Subcutaneous abdominal adipose tissue (tissue), 5 donors: ENCODE results near the gene MYLK.

Experiments used
- H3K27ac ChIP-seq: one replicate; pipeline ENCODE4 v1.7.0; 2013; ENCODE audit warnings: low read depth, mild to moderate bottlenecking, inconsistent platforms, low read length, moderate library complexity
- H3K27me3 ChIP-seq, 5 donors: one replicate each; pipeline ENCODE4 v1.7.0; 2013; ENCODE audit warnings: low read length in 5 of 5, inconsistent platforms in 1 of 5; ENCODE audit not compliant: control insufficient read depth in 5 of 5, insufficient read depth in 4 of 5
- H3K36me3 ChIP-seq, 5 donors: one replicate each; pipeline ENCODE4 v1.7.0; 2013; ENCODE audit warnings: low read length in 5 of 5; ENCODE audit not compliant: control insufficient read depth in 5 of 5, insufficient read depth in 5 of 5
- H3K4me1 ChIP-seq, 5 donors: one replicate each; pipeline ENCODE4 v1.7.0; 2013; ENCODE audit warnings: low read length in 5 of 5, mild to moderate bottlenecking in 3 of 5, moderate library complexity in 1 of 5; ENCODE audit not compliant: control insufficient read depth in 5 of 5, insufficient read depth in 5 of 5
- H3K4me3 ChIP-seq, 5 donors: one replicate each; pipeline ENCODE4 v1.7.0; 2013; ENCODE audit warnings: low read length in 5 of 5, low read depth in 1 of 5
- H3K9ac ChIP-seq, 5 donors: one replicate each; pipeline ENCODE4 v1.7.0; 2013; ENCODE audit warnings: low read length in 5 of 5, mild to moderate bottlenecking in 4 of 5, moderate library complexity in 3 of 5
- H3K9me3 ChIP-seq, 5 donors: one replicate each; pipeline ENCODE4 v1.7.0; 2013; ENCODE audit warnings: low read length in 5 of 5; ENCODE audit not compliant: control insufficient read depth in 5 of 5
- donor health status: healthy.
- donor health status: healthy.
- donor health status: healthy.
- donor health status: healthy.
- donor health status: healthy.

MYLK gene

DNA sequence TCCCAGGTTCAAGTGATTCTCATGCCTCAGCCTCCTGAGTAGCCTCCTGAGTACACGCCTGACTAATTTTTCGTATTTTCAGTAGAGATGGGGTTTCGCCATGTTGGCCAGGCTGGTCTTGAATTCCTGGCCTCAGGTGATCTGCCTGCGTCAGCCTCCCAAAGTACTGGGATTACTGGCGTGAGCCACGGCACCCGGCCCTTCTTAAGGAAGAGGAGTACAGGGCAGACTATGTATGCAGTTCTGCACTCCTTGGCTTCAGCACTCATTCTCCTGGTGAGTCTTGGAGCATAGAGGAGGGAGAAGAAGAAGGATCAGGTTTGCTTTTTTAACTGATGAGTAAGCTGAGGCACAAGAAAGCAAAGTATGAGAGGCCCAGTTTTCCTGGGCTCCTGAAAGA is 199.5 kb downstream of the MYLK start:
- Histone ChIP-seq H3K4me1 (peaks cover 5 to 43% (median 35%) of the 10 kb centered on the region in 5 donors), H3K36me3 (peaks cover 5 to 39% (median 29%) of the 10 kb centered on the region in 5 donors), H3K27ac (no peak overlapping the region)

DNA sequence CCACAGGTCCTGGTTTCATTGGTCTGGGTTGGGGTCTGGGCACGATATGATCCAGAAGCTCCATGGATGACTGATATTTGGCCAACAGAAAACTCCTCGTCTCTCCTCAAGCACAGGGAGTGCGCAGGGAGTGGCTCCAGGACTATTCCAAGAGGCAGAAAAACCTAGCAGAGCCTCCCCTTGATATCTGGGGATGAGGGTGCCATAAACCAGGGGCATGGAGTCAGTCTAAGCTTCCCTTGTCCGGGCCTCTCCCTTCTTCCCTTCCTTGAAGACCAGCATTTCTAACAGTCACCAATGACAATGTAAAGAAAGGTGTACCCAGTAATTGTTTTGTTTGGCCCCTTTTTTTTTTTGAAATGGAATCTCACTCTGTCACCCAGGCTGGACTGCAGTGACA is 199.9 kb downstream of the MYLK start:
- Histone ChIP-seq H3K4me1 (peaks cover 2 to 39% (median 30%) of the 10 kb centered on the region in 5 donors), H3K9me3 (no peaks in the 10 kb centered on the region), H3K27ac (no peak overlapping the region), H3K4me3 (no peak overlapping the region), H3K36me3 (peaks cover 5 to 41% (median 29%) of the 10 kb centered on the region in 5 donors), H3K9ac (no peak overlapping the region), H3K27me3 (no peaks in the 10 kb centered on the region)

More for the DNA sequence above, 199.5 kb downstream of the MYLK start:
- H3K27me3 ChIP-seq, result no peaks in the 10 kb centered on the region
- H3K9ac ChIP-seq, result no peak overlapping the region
- no peaks in the 10 kb centered on the region for H3K9me3 ChIP-seq
- no peak overlapping the region for H3K4me3 ChIP-seq

DNA sequence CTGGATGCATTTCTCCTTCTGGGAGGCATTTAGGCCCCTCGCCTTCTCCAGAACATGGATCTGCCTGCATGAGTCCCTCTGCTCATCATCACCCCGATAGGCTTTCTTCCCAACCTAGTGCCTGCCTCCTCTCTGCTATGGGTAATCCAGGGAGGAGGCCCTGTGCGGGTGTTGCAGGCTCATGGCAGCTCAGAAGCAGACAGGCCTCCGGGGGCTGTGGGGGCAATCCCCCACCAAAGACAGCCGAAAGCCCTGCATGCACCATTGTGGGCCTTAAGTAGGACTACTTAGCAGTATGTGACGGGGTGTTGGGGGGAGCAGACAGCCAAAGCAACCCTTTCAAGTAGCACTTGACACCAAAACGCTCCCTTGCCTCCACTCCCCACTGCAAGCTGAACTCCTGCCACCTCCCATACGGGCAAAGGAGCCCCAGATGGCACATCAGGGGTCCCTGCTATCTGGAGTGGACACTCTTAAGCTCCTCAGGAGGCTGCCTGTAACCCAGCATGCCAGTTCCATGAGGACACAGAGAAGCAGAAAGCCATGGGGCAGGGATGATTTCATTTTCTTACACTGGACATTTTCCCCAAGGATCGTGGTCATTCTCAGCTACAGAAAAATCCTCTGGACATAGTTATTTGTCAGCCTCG is 200.5 kb downstream of the MYLK start:
- Histone ChIP-seq H3K4me1 (peaks cover 2 to 33% (median 25%) of the 10 kb centered on the region in 5 donors), H3K9me3 (no peaks in the 10 kb centered on the region), H3K27ac (no peak overlapping the region), H3K4me3 (no peak overlapping the region), H3K36me3 (peaks cover 5 to 41% (median 29%) of the 10 kb centered on the region in 5 donors), H3K27me3 (no peaks in the 10 kb centered on the region), H3K9ac (no peak overlapping the region)

DNA sequence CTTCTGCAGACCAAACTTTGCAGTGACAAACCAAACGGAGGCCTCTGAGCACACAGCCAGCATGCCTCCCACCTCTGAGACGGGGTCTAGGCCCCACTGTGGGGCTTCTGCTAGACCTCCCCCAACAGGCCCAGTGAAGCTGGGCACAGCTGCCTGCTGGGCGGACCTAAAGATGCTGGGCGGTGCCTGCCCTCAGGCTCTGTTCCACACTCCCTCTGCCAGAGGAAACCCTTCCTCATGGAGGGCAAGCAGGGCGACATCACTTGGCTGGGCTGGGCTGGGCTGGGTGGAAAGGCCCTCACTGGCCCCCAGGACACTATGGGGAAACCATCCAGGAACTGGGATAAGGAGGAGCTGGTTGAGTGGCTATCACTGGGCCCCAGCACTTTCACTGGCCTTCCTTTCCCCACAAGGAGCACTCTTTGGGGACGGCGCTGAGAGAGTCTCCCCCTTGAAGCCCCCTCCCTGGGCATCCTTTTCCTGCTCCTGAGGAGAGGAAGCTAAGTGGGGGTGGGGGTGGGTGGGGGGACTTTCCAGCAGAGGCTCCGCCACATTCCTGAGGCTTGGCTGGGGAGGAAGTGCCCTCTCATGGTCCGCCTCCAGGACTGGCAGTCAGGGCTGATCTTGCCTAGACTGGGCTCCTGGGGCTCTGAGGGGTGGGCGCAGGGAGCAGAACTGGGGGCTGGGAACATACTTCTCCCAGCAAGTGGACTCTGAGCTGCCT is 201.2 kb downstream of the MYLK start:
- no peak overlapping the region for H3K9ac ChIP-seq
- no peaks in the 10 kb centered on the region for H3K9me3 ChIP-seq
- no peak overlapping the region for H3K4me3 ChIP-seq
- H3K36me3 ChIP-seq, result peaks cover 5 to 46% (median 34%) of the 10 kb centered on the region in 5 donors
- H3K4me1 ChIP-seq, result peaks cover 0 to 30% (median 19%) of the 10 kb centered on the region in 5 donors
- H3K27ac ChIP-seq, result no peak overlapping the region
- H3K27me3 ChIP-seq, result no peaks in the 10 kb centered on the region

DNA sequence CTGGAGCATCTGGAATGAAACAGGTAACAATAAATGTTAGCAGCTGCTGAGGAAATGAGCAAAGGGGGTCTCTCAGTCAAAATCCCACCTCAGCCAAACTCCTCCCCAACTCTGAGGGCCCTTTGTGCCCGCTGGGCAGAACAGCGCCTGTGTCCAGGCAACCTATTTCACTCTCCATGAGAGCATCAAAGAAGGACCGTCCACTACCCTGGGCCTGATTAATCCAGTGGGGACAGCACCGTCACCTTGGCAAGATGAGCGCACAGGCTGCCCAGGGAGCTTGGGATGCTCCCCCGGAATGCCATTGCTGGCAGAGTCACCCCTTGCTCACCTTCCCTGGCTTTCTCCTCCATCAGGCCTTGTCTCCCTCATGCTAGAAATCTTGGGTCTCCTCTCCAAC is 201.8 kb downstream of the MYLK start:
- Histone ChIP-seq H3K27me3 (no peaks in the 10 kb centered on the region), H3K9me3 (no peaks in the 10 kb centered on the region), H3K9ac (no peak overlapping the region), H3K27ac (no peak overlapping the region), H3K36me3 (peaks cover 5 to 47% (median 34%) of the 10 kb centered on the region in 5 donors), H3K4me1 (peaks cover 0 to 27% (median 14%) of the 10 kb centered on the region in 5 donors), H3K4me3 (no peak overlapping the region)

DNA sequence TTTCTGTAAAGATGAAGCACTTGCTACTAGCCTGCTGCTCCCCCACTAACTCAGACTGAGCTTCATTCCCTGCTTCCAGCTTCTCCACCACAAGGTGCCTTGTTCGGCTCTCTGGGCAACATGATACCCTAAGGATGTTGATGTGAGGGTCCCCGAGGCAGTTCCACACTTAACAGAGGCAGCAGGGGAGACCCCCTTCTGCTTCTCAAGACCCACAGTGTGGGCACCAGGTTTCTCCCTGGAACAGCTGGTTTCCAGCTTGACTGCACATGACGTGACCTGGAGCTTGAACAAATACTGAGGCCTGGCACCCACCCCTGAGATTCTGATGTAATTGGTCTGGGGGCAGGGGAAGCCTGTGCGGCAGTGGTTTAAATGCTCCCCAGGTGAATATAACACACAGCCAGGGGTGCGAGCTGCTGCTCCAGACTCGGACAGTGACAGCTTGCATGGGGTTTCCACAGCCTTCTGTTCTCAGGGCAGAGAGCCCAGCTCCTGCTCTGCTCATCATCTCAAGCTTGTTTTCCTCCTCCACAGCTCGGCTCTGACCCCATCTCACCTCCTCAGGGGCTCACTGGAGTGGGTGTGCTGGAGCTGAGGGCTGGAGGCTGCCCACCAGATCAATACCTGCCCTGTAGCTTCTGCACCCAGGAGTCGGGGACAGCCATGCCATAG is 204.3 kb downstream of the MYLK start:
- H3K9me3 ChIP-seq, result no peaks in the 10 kb centered on the region
- no peaks in the 10 kb centered on the region for H3K27me3 ChIP-seq
- no peak overlapping the region for H3K9ac ChIP-seq
- H3K27ac ChIP-seq, result no peak overlapping the region
- H3K4me3 ChIP-seq, result no peak overlapping the region
- peaks cover 5 to 46% (median 40%) of the 10 kb centered on the region in 5 donors for H3K36me3 ChIP-seq
- peaks cover 0 to 19% (median 13%) of the 10 kb centered on the region in 5 donors for H3K4me1 ChIP-seq

DNA sequence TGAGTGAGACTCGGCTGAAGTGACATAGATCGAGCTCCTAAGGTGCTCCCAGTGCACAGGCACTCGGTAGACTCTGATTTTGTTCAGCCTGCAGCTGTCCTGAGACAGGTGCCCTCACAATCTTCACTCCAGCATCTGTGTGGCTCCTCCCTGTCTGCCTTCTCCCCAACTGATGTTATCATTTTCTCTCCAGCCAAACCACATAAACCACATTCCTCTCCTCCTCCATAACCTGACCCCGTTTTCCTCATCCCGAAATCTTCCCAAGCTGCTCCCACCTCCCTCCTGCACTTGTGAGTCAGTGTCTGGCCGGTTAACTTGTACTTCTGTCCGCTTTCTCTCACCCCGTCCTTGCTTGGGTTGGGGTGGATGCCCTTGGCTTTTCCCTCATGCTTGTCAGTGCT is 206.0 kb downstream of the MYLK start:
- Histone ChIP-seq H3K9me3 (no peaks in the 10 kb centered on the region), H3K4me1 (peaks cover 0 to 20% (median 12%) of the 10 kb centered on the region in 5 donors), H3K27me3 (no peaks in the 10 kb centered on the region), H3K9ac (peak overlapping the region in 1 of 5 donors; percentile 16), H3K4me3 (no peak overlapping the region), H3K36me3 (peaks cover 5 to 42% (median 39%) of the 10 kb centered on the region in 5 donors), H3K27ac (no peak overlapping the region)

DNA sequence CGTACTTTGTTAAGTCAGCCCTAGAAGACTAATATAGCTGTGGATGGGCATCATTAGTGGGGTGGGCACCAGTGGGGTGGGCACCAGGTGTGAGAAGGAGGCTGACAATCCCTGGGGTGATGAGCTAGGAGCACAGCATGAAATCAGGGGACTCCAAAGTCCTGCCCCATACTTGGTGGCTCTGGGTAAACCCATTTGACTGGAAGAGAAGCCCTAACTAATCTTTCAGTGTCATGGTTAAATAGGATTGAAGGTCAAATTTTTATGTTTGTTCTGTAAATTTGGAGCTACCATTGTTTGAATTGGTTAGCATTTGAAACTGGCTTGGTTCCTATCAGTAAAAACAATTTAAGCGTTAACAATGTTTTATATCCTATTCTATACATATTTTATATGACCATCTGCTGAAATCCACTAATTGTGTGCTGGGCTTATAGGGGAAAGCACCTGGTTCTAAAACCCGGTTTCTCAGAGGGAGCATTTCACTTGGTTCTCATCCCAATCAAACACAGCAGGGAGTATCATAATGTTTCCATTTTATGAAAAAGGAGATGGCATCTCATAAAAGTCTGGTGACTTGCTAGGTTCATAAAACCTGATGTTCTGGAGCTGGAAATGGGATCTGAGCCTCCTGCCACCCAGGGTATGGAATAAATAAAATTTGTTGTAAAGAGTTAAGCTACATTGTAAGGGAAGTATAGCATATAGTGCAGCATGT is 211.5 kb downstream of the MYLK start:
- H3K4me1 ChIP-seq, result peaks cover 0 to 23% (median 18%) of the 10 kb centered on the region in 5 donors
- no peak overlapping the region for H3K4me3 ChIP-seq
- no peaks in the 10 kb centered on the region for H3K9me3 ChIP-seq
- peaks cover 2 to 15% (median 11%) of the 10 kb centered on the region in 5 donors for H3K36me3 ChIP-seq
- H3K9ac ChIP-seq, result no peak overlapping the region
- no peaks in the 10 kb centered on the region for H3K27me3 ChIP-seq
- H3K27ac ChIP-seq, result no peak overlapping the region

DNA sequence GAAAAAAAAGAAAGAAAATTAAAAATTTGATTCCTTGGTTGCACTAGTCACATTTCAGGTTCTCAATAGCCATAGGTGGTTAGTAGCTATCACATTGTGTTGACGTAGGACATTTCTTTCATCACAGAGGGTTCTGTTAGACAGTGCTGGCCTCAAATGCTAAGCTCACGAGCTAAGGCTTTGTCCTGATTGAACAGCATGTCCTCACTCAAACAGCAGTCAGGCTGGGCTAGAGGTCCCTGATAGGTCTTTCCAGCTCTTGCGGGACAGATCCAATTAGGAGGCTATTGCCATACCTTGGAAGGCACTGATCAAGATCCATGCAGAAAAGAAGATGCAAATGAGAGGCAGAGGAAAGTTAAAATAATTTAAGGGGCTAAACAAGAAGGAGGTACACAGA is 213.4 kb downstream of the MYLK start:
- no peaks in the 10 kb centered on the region for H3K9me3 ChIP-seq
- H3K9ac ChIP-seq, result no peak overlapping the region
- no peaks in the 10 kb centered on the region for H3K27me3 ChIP-seq
- H3K4me1 ChIP-seq, result peaks cover 0 to 30% (median 15%) of the 10 kb centered on the region in 5 donors
- no peak overlapping the region for H3K4me3 ChIP-seq
- H3K36me3 ChIP-seq, result peaks cover 2 to 24% (median 21%) of the 10 kb centered on the region in 5 donors
- no peak overlapping the region for H3K27ac ChIP-seq
